OCI-LY7 (cell line): ENCODE data around the gene PHTF1. TPM values are rescaled to one million over a fixed set of nuclear protein-coding genes. Genes with fewer than 3 reads are reported as not detected.
A peak's percentile ranks its signal among the peaks of the same experiment; 100 is the strongest.

Experiments
- BruUV-seq: library from RNA; stranded (reverse); fragments of 400-500 nt; replicated peaks from 2 replicates; lab custom pipeline; 2021; lab: Mats Ljungman, UMichigan
- CTCF ChIA-PET: fragments of 300-600 bp; sonication (Branson Sonifier 250); formaldehyde crosslinking; loops from one replicate; lab custom pipeline; 2022; ENCODE audit warnings: antibody characterized with exemption; ENCODE audit not compliant: unreplicated experiment; lab: Charles Lee
- POLR2A ChIA-PET: fragments of 300-600 bp; sonication (Branson Sonifier 250); formaldehyde crosslinking; loops from one replicate; lab custom pipeline; 2022; ENCODE audit warnings: antibody characterized with exemption; lab: Charles Lee
- DNase-seq: peaks from one replicate; pipeline ENCODE4 v3.0.0-alpha.2; 2015; ENCODE audit warnings: low spot score
- H2AFZ ChIP-seq: fragments of 200-600 bp; sonication (generic), shearing (Covaris generic); 2 replicates; pipeline ENCODE4 v1.6.1; 2014; ENCODE audit warnings: mild to moderate bottlenecking, antibody characterized with exemption, low read length, moderate library complexity
- H3K27ac ChIP-seq: fragments of 200-600 bp; sonication (generic); 2 replicates; pipeline ENCODE4 v1.5.1; 2014; ENCODE audit warnings: mixed run types, low read depth, mild to moderate bottlenecking, moderate library complexity, low read length, inconsistent platforms; ENCODE audit not compliant: poor library complexity, severe bottlenecking
- H3K36me3 ChIP-seq: fragments of 200-600 bp; sonication (generic); 2 replicates; pipeline ENCODE4 v1.6.1; 2014; ENCODE audit warnings: mild to moderate bottlenecking, antibody characterized with exemption, low read length, moderate library complexity, mixed read lengths; ENCODE audit not compliant: insufficient read depth
- H3K4me1 ChIP-seq: fragments of 200-600 bp; sonication (generic); 2 replicates; pipeline ENCODE4 v1.5.1; 2014; ENCODE audit warnings: mild to moderate bottlenecking, low read length; ENCODE audit not compliant: insufficient read depth, poor library complexity, severe bottlenecking
- H3K4me2 ChIP-seq: fragments of 200-600 bp; sonication (generic); 2 replicates; pipeline ENCODE4 v1.6.1; 2014; ENCODE audit warnings: mild to moderate bottlenecking, low read length
- H3K4me3 ChIP-seq: fragments of 200-600 bp; sonication (generic); 2 replicates; pipeline ENCODE4 v1.5.1; 2014; ENCODE audit warnings: mild to moderate bottlenecking, low read depth, low read length; ENCODE audit not compliant: poor library complexity, severe bottlenecking
- H3K79me2 ChIP-seq: fragments of 200-600 bp; sonication (generic); 2 replicates; pipeline ENCODE4 v1.6.1; 2016; ENCODE audit warnings: low read depth, mild to moderate bottlenecking, low read length, moderate library complexity, mixed read lengths; ENCODE audit not compliant: insufficient read depth
- H3K9me2 ChIP-seq: fragments of 200-600 bp; sonication (generic); 2 replicates; pipeline ENCODE4 v1.6.1; 2016; ENCODE audit warnings: mild to moderate bottlenecking, low read length, mixed read lengths; ENCODE audit not compliant: insufficient read depth
- H3K9me3 ChIP-seq: fragments of 200-600 bp; sonication (generic); 2 replicates; pipeline ENCODE4 v1.6.1; 2014; ENCODE audit warnings: mild to moderate bottlenecking, mixed run types, low read length, mixed read lengths
- H4K20me1 ChIP-seq: fragments of 200-600 bp; sonication (generic); 2 replicates; pipeline ENCODE4 v1.6.1; 2014; ENCODE audit warnings: mild to moderate bottlenecking, antibody characterized with exemption, low read length, moderate library complexity, mixed read lengths; ENCODE audit not compliant: insufficient read depth
- EZH2phosphoT487 ChIP-seq: fragments of 200-600 bp; sonication (generic); IDR thresholded peaks from 2 replicates; pipeline ENCODE4 v1.6.1; 2018; ENCODE audit warnings: low read depth, borderline replicate concordance, mild to moderate bottlenecking, mixed run types, antibody characterized with exemption, low read length, moderate library complexity, mixed read lengths
- intact Hi-C: fragments of 100-400 bp; cut with micrococcal nuclease; formaldehyde crosslinking; loops from one replicate; pipeline ENCODE4 v1.10.0; 2022; ENCODE audit not compliant: unreplicated experiment
- total RNA-seq, 2 experiments: library from RNA; depleted of rRNA in 1 of 2; stranded (reverse); fragments of >200 nt in 1 of 2; shearing (Covaris generic) in 1 of 2; gene quantifications; 2 replicates each; pipeline ENCODE4 v1.2.3, GENCODE V29; 2014 to 2022
- TF ChIP-seq, protein P1 (sequence below): fragments of 200-600 bp; sonication (generic); conservative IDR thresholded peaks from 2 replicates; pipeline ENCODE4 v1.5.1; 2014; ENCODE audit warnings: mild to moderate bottlenecking, antibody characterized with exemption, low read length, moderate library complexity, mixed read lengths

The PHTF1 gene
- total RNA-seq, 2 experiments from 2014 or later, result 11.8 to 18.8 TPM

- ChIA-PET POLR2A (interaction anchor here (0.6 to 0.7 kb wide), 2 partner anchors 80 to 674 kb away, joined by 3 read pairs; no protein-coding TSS in a partner anchor), CTCF (no interaction called here)
- H3K9me3 ChIP-seq, result no peaks in the 10 kb centered on the region
- no peak overlapping the region for H3K4me3 ChIP-seq
- H3K27ac ChIP-seq, result no peak overlapping the region
- H3K9me2 ChIP-seq, result no peaks in the 10 kb centered on the region
- no TSS peak for BruUV-seq
- H3K4me1 ChIP-seq, result no peaks in the 10 kb centered on the region
- TF ChIP-seq, protein P1, sequence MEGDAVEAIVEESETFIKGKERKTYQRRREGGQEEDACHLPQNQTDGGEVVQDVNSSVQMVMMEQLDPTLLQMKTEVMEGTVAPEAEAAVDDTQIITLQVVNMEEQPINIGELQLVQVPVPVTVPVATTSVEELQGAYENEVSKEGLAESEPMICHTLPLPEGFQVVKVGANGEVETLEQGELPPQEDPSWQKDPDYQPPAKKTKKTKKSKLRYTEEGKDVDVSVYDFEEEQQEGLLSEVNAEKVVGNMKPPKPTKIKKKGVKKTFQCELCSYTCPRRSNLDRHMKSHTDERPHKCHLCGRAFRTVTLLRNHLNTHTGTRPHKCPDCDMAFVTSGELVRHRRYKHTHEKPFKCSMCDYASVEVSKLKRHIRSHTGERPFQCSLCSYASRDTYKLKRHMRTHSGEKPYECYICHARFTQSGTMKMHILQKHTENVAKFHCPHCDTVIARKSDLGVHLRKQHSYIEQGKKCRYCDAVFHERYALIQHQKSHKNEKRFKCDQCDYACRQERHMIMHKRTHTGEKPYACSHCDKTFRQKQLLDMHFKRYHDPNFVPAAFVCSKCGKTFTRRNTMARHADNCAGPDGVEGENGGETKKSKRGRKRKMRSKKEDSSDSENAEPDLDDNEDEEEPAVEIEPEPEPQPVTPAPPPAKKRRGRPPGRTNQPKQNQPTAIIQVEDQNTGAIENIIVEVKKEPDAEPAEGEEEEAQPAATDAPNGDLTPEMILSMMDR, result peak; percentile 40; the same call in 1 of the 2 replicates
- no peak for TF ChIP-seq EZH2phosphoT487
- H3K36me3 ChIP-seq, result no peaks in the 10 kb centered on the region
- DNase-seq, result no peak
- no peaks in the 10 kb centered on the region for H4K20me1 ChIP-seq
- no peaks in the 10 kb centered on the region for H3K79me2 ChIP-seq
- no peak overlapping the region for H3K4me2 ChIP-seq
- intact Hi-C loops, result loop anchor here (1.0 to 10.0 kb wide), 5 partner anchors 538 to 961 kb away; partner anchors contain the start of genes LRIG2 and PPM1J
- H2AFZ ChIP-seq, result no peak overlapping the region
These were observed 81.2 kb downstream of the PHTF1 start for GRCh38 chr1:113678159-113678469.

DNA sequence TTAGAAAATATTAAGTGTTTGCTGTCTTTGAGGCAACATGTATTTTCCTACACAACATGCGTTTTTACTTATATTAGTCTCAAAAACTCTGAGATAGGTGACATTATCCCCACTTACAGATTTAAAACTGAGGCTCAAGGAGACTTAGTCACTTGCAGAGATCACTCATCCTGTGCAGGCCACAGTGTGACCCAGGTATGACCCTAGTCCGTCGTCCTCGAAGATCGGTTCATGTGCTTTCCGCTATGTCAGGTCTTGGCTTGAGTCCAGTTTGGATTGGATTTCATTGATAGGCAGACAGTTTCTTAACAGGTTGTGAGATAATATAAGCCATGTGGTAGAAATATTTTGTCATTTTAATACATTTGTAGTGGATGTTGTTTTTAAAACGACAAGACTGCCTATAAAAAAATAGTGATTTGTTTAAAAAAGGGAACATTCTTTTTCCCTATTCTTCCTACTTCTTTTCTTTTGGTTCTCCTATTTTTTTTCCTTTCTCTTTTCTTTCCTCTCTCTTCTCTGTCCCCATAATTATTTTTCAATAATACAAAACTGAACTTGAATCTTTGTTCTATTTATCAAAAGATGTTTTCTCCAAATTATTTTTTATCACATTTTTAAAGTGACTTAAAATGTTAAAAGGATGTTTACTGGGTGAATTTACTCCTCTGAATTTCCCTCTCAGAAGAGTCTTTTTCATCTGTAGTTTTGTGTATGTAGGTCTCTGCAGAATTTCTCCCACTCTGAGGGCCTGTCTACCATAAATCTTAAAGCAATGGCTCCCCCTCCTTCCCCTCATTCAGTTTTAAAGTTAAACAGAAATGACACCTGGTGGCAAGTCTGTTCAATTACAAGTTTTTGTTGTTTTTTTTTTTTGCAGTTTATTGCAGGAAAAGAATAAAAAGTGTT is 81.8 kb downstream of the PHTF1 start:
- CTCF ChIA-PET, result no interaction called here
- no peak overlapping the region for H3K4me2 ChIP-seq
- no peaks in the 10 kb centered on the region for H3K79me2 ChIP-seq
- BruUV-seq, result no TSS peak
- TF ChIP-seq, protein P1, result peak; percentile 90
- no peak for TF ChIP-seq EZH2phosphoT487
- H3K4me1 ChIP-seq, result no peaks in the 10 kb centered on the region
- H4K20me1 ChIP-seq, result no peaks in the 10 kb centered on the region
- no peak overlapping the region for H3K4me3 ChIP-seq
- POLR2A ChIA-PET, result interaction anchor here (0.6 to 0.7 kb wide), 2 partner anchors 81 to 675 kb away, joined by 3 read pairs; no protein-coding TSS in a partner anchor
- intact Hi-C loops, result loop anchor here (1.0 to 10.0 kb wide), 5 partner anchors 537 to 960 kb away; partner anchors contain the start of genes LRIG2 and PPM1J
- H3K9me3 ChIP-seq, result no peaks in the 10 kb centered on the region
- no peaks in the 10 kb centered on the region for H3K9me2 ChIP-seq
- peak; percentile 56 for DNase-seq
- no peaks in the 10 kb centered on the region for H3K36me3 ChIP-seq
- H2AFZ ChIP-seq, result no peak overlapping the region
- H3K27ac ChIP-seq, result no peak overlapping the region
